ENCODE results near the gene UNC5C.

Gene UNC5C

DNA sequence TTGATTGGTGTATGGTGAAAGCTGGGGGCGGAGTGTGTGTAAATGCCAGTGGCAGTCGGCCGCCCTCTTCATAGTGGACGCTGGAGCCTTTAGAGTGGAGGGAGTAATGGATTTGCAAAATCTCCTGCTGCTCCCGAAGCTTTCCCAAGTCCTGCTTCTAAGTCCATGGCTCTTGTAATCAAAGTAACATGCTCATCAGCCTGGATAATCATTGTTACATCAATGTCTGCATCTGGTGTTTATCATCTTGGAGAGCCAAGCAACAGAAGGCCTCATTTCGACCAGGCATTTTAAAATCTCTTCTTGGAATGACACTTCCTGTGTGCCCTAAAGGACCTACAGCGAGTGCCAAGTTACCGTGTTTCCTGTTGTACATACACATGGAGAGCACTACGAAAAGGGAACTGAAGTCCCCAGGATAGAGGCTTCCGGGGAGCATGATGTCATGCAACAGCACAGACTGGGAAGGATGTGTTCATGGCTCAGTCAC, 32.2 kb downstream of the UNC5C start:
- in situ Hi-C loops (cut with HindIII; ENCODE audit: low sequenced_read_pairs), result no loop called here
- no peak for DNase-seq (ENCODE audit: low read depth)
- TF ChIP-seq, protein P1, sequence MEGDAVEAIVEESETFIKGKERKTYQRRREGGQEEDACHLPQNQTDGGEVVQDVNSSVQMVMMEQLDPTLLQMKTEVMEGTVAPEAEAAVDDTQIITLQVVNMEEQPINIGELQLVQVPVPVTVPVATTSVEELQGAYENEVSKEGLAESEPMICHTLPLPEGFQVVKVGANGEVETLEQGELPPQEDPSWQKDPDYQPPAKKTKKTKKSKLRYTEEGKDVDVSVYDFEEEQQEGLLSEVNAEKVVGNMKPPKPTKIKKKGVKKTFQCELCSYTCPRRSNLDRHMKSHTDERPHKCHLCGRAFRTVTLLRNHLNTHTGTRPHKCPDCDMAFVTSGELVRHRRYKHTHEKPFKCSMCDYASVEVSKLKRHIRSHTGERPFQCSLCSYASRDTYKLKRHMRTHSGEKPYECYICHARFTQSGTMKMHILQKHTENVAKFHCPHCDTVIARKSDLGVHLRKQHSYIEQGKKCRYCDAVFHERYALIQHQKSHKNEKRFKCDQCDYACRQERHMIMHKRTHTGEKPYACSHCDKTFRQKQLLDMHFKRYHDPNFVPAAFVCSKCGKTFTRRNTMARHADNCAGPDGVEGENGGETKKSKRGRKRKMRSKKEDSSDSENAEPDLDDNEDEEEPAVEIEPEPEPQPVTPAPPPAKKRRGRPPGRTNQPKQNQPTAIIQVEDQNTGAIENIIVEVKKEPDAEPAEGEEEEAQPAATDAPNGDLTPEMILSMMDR (IDR thresholded peaks at IDR 0.05; ENCODE audit: low read depth, low read length, missing control alignments), result no peak
- H3K4me3 ChIP-seq (ENCODE audit: low read depth, low read length), result no peak overlapping the region

GRCh38 chr4:95515589-95515988, 33.2 kb downstream of the UNC5C start:
- DNase-seq (ENCODE audit: low read depth), result no peak
- TF ChIP-seq, protein P1 (IDR thresholded peaks at IDR 0.05; ENCODE audit: low read depth, low read length, missing control alignments), result no peak
- no peak overlapping the region for H3K4me3 ChIP-seq (ENCODE audit: low read depth, low read length)
- in situ Hi-C loops (cut with HindIII; ENCODE audit: low sequenced_read_pairs), result no loop called here

DNA sequence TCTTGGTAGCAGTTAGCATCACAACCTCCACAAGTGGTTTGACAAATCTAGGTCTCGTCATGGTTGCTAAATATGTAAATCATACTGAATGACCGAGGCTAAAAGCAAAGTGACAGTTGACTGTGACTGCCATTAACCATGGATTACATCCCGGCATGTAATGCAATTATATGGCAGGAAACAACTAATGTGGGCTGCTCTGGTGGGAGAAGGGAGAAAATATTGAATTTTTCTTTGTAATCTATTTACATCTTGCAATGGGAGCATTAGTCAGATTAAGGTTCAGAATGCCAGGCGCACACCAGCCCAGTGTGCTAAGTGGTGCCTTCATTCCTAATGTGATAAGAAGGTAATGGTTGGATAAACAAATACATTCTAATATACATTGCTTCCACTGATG, 35.8 kb downstream of the UNC5C start:
- in situ Hi-C loops (cut with HindIII; ENCODE audit: low sequenced_read_pairs), result loop anchor here (5.0 kb wide), 1 partner anchor 351 kb away; no protein-coding TSS in a partner anchor
- no peak for DNase-seq (ENCODE audit: low read depth)
- TF ChIP-seq, protein P1 (IDR thresholded peaks at IDR 0.05; ENCODE audit: low read depth, low read length, missing control alignments), result no peak
- no peak overlapping the region for H3K4me3 ChIP-seq (ENCODE audit: low read depth, low read length)

DNA sequence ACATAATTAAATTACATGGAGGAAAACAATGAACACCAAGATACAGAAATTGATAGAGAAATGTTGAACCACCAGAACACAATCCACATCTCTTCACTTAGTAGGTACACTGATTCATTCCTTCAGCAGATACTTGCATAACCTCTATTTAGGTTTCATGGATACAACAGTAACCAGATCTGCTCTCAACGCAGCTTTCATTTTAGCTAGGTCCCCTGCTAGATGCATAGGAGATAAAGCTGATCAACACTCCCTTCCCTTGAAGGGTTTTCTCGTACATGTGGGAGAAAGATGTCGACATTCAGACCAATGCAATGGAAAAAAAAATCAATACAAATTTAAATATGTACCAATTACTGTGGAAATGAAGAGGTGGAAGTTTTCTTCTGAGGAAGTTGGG, 37.3 kb downstream of the UNC5C start:
- DNase-seq (ENCODE audit: low read depth), result no peak
- TF ChIP-seq, protein P1 (IDR thresholded peaks at IDR 0.05; ENCODE audit: low read depth, low read length, missing control alignments), result no peak
- no peak overlapping the region for H3K4me3 ChIP-seq (ENCODE audit: low read depth, low read length)
- in situ Hi-C loops (cut with HindIII; ENCODE audit: low sequenced_read_pairs), result loop anchor here (5.0 kb wide), 1 partner anchor 349 kb away; no protein-coding TSS in a partner anchor

- in situ Hi-C loops (cut with HindIII; ENCODE audit: low sequenced_read_pairs), result loop anchor here (5.0 kb wide), 1 partner anchor 349 kb away; no protein-coding TSS in a partner anchor
- TF ChIP-seq, protein P1 (IDR thresholded peaks at IDR 0.05; ENCODE audit: low read depth, low read length, missing control alignments), result no peak
Measured at GRCh38 chr4:95510877-95511276, 37.9 kb downstream of the UNC5C start.

GRCh38 chr4:95510145-95510544, 38.6 kb downstream of the UNC5C start:
- peak; percentile 20 for DNase-seq (ENCODE audit: low read depth)
- TF ChIP-seq, protein P1 (IDR thresholded peaks at IDR 0.05; ENCODE audit: low read depth, low read length, missing control alignments), result peak; percentile 62
- in situ Hi-C loops (cut with HindIII; ENCODE audit: low sequenced_read_pairs), result loop anchor here (5.0 kb wide), 1 partner anchor 348 kb away; no protein-coding TSS in a partner anchor
- no peak overlapping the region for H3K4me3 ChIP-seq (ENCODE audit: low read depth, low read length)

More at GRCh38 chr4:95510877-95511276, 37.9 kb downstream of the UNC5C start:
- H3K4me3 ChIP-seq (ENCODE audit: low read depth, low read length), result no peak overlapping the region
- DNase-seq (ENCODE audit: low read depth), result no peak
